H9 (cell line): ENCODE data around the gene GLB1L3. TPM values are rescaled to one million over a fixed set of nuclear protein-coding genes. Genes with fewer than 3 reads are reported as not detected.

Experiments used
- DNase-seq: peaks from one replicate; pipeline ENCODE4 v3.0.0-alpha.2; 2017
- H2AFZ ChIP-seq: one replicate; pipeline ENCODE4 v1.6.1; 2013; ENCODE audit warnings: mild to moderate bottlenecking, low read length, control low read depth, moderate library complexity
- H2AK5ac ChIP-seq: 2 replicates; pipeline ENCODE4 v1.6.1; 2013; ENCODE audit warnings: low read length, control low read depth, mixed read lengths; ENCODE audit not compliant: insufficient read length
- H2BK120ac ChIP-seq: one replicate; pipeline ENCODE4 v1.6.1; 2013; ENCODE audit warnings: low read depth, mild to moderate bottlenecking, low read length, control low read depth, inconsistent platforms; ENCODE audit not compliant: poor library complexity, severe bottlenecking
- H2BK12ac ChIP-seq: 2 replicates; pipeline ENCODE4 v1.6.1; 2013; ENCODE audit warnings: low read length, control low read depth, mixed read lengths, low read depth; ENCODE audit not compliant: insufficient read length
- H2BK15ac ChIP-seq: 2 replicates; pipeline ENCODE4 v1.6.1; 2013; ENCODE audit warnings: low read depth, low read length, control low read depth
- H2BK20ac ChIP-seq: one replicate; pipeline ENCODE4 v1.6.1; 2013; ENCODE audit warnings: low read depth, mild to moderate bottlenecking, low read length, control low read depth, inconsistent platforms; ENCODE audit not compliant: poor library complexity, severe bottlenecking
- H2BK5ac ChIP-seq: 2 replicates; pipeline ENCODE4 v1.6.1; 2013; ENCODE audit warnings: low read length, control low read depth, mixed read lengths; ENCODE audit not compliant: insufficient read length
- H3K14ac ChIP-seq: 2 replicates; pipeline ENCODE4 v1.6.1; 2013; ENCODE audit warnings: low read length, control low read depth; ENCODE audit not compliant: insufficient read depth
- H3K18ac ChIP-seq: 2 replicates; pipeline ENCODE4 v1.6.1; 2013; ENCODE audit warnings: low read depth, mild to moderate bottlenecking, mixed read lengths, low read length, control low read depth; ENCODE audit not compliant: insufficient read length
- H3K23ac ChIP-seq: 2 replicates; pipeline ENCODE4 v1.6.1; 2013; ENCODE audit warnings: low read length, control low read depth, mixed read lengths, low read depth; ENCODE audit not compliant: insufficient read length
- H3K23me2 ChIP-seq: 2 replicates; pipeline ENCODE4 v1.6.1; 2013; ENCODE audit warnings: low read depth, mild to moderate bottlenecking, mixed read lengths, low read length, control low read depth; ENCODE audit not compliant: insufficient read length, poor library complexity, severe bottlenecking
- H3K27ac ChIP-seq: 2 replicates; pipeline ENCODE4 v1.5.1; 2013; ENCODE audit warnings: low read length, control low read depth, mixed read lengths, low read depth; ENCODE audit not compliant: insufficient read length
- H3K27me3 ChIP-seq: 2 replicates; pipeline ENCODE4 v1.6.1; 2013; ENCODE audit warnings: low read length, control low read depth, inconsistent platforms; ENCODE audit not compliant: insufficient read depth
- H3K4ac ChIP-seq: 2 replicates; pipeline ENCODE4 v1.6.1; 2013; ENCODE audit warnings: low read depth, mild to moderate bottlenecking, control low read depth, inconsistent platforms, low read length, moderate library complexity
- H3K4me1 ChIP-seq: 2 replicates; pipeline ENCODE4 v1.6.1; 2013; ENCODE audit warnings: low read length, control low read depth, inconsistent platforms; ENCODE audit not compliant: insufficient read depth
- H3K4me2 ChIP-seq: 2 replicates; pipeline ENCODE4 v1.6.1; 2013; ENCODE audit warnings: low read length, control low read depth, mixed read lengths; ENCODE audit not compliant: insufficient read length, insufficient read depth
- H3K56ac ChIP-seq: 2 replicates; pipeline ENCODE4 v1.6.1; 2013; ENCODE audit warnings: low read depth, mild to moderate bottlenecking, mixed read lengths, low read length, control low read depth; ENCODE audit not compliant: insufficient read length
- H3K79me1 ChIP-seq: 2 replicates; pipeline ENCODE4 v1.6.1; 2013; ENCODE audit warnings: low read depth, mild to moderate bottlenecking, moderate library complexity, low read length, control low read depth, inconsistent platforms; ENCODE audit not compliant: insufficient read depth, poor library complexity, severe bottlenecking
- H3K79me2 ChIP-seq: 2 replicates; pipeline ENCODE4 v1.6.1; 2013; ENCODE audit warnings: low read length, control low read depth, inconsistent platforms; ENCODE audit not compliant: insufficient read depth
- H3K9ac ChIP-seq: 2 replicates; pipeline ENCODE4 v1.6.1; 2013; ENCODE audit warnings: low read length, control low read depth, mixed read lengths; ENCODE audit not compliant: insufficient read length; ENCODE audit errors: extremely low read depth
- H3K9me3 ChIP-seq: one replicate; pipeline ENCODE4 v1.6.1; 2013; ENCODE audit warnings: low read depth, low read length, inconsistent platforms; ENCODE audit not compliant: control insufficient read depth
- H3T11ph ChIP-seq: one replicate; pipeline ENCODE4 v1.6.1; 2013; ENCODE audit warnings: mild to moderate bottlenecking, low read length, control low read depth, inconsistent platforms
- H4K20me1 ChIP-seq: one replicate; pipeline ENCODE4 v1.6.1; 2013; ENCODE audit not compliant: control insufficient read depth, insufficient read length, insufficient read depth
- H4K5ac ChIP-seq: 2 replicates; pipeline ENCODE4 v1.6.1; 2013; ENCODE audit warnings: low read depth, mild to moderate bottlenecking, mixed read lengths, low read length, control low read depth; ENCODE audit not compliant: insufficient read length
- H4K8ac ChIP-seq: replicated peaks from 2 replicates; pipeline ENCODE4 v1.6.1; 2013; ENCODE audit warnings: low read length, control low read depth, mixed read lengths, low read depth; ENCODE audit not compliant: insufficient read length
- H4K91ac ChIP-seq: 2 replicates; pipeline ENCODE4 v1.6.1; 2013; ENCODE audit warnings: low read depth, mild to moderate bottlenecking, moderate library complexity, mixed read lengths, low read length, control low read depth; ENCODE audit not compliant: insufficient read length
- H3K27ac Mint-ChIP-seq, 3 experiments: 2 replicates in 2 of 3; 3 replicates in 1 of 3; pipeline ENCODE4 v1.8.0; 2020 to 2021; ENCODE audit warnings: mixed read lengths in 3 of 3, mild to moderate bottlenecking in 1 of 3, moderate library complexity in 1 of 3
- H3K27me3 Mint-ChIP-seq: 2 replicates; pipeline ENCODE4 v1.8.0; 2021; ENCODE audit warnings: low read depth, mild to moderate bottlenecking, moderate library complexity, mixed read lengths
- H3K36me3 Mint-ChIP-seq, 3 experiments: 2 replicates in 2 of 3; 3 replicates in 1 of 3; pipeline ENCODE4 v1.8.0; 2020 to 2021; ENCODE audit warnings: low read depth in 3 of 3, mixed read lengths in 3 of 3; ENCODE audit not compliant: insufficient read depth in 1 of 3
- H3K4me1 Mint-ChIP-seq, 2 experiments: 2 replicates each; pipeline ENCODE4 v1.8.0; 2020; ENCODE audit warnings: mixed read lengths in 2 of 2
- H3K4me3 Mint-ChIP-seq, 2 experiments: 2 replicates in 1 of 2; 3 replicates in 1 of 2; pipeline ENCODE4 v1.8.0; 2020 to 2021; ENCODE audit warnings: mild to moderate bottlenecking in 2 of 2, mixed read lengths in 2 of 2, moderate library complexity in 1 of 2
- H3K9me3 Mint-ChIP-seq, 2 experiments: 2 replicates in 1 of 2; 3 replicates in 1 of 2; pipeline ENCODE4 v1.8.0; 2020; ENCODE audit warnings: mild to moderate bottlenecking in 2 of 2, mixed read lengths in 2 of 2, moderate library complexity in 1 of 2
- CTCF ChIP-seq: fragments of 200-600 bp; sonication (generic); conservative IDR thresholded peaks from 3 replicates; pipeline ENCODE4 v1.8.0; 2021; ENCODE audit warnings: antibody characterized with exemption, mild to moderate bottlenecking
- WGBS: extraction: QIAGEN DNeasy Blood & Tissue Kit; methylation state at CpG from one replicate; pipeline ENCODE4 v1.1.7; 2013; ENCODE audit warnings: missing lambda C conversion rate, low lambda C conversion rate, mixed read lengths; ENCODE audit not compliant: insufficient read length; ENCODE audit errors: extremely low coverage; 5-methylcytosine and 5-hydroxymethylcytosine counted together
- total RNA-seq: library from RNA; stranded (reverse); gene quantifications from 2 replicates; pipeline ENCODE4 v1.2.1, GENCODE V29; 2021

The GLB1L3 gene
- total RNA-seq, 1 experiment from 2014 or later: 11.2 TPM

DNA sequence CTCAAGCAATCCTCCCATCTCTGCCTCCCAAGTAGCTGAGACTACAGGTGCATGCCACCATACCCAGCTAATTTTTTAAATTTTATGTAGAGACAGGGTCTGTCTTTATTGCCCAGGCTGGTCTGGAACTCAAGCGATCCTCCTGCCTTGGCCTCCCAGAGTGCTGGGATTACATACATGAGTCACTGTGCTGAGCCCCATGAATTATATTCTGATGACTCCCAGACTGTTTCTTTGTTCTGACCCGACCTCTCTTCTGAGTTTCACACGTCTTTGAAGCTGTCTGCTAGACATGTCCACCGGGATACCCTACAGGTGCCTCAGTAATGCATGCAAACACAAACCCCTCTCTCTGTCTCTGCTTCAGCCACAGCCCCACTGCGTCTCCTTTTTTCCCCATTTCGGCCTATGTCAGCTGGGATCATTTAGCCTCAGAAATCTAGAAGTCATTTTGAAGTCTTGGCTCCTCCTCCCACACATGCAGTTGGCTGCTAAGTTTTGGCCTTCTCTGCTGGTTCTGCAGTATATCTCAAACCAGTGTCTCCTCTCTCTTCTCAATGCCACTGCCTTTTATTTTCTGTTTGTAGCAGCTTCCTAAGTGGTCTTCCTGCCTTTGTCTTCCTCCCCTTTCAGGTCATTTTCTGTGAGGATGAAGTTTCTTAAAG lies 46.9 kb upstream of the GLB1L3 start:
- Histone ChIP-seq H4K20me1 (no peaks in the 10 kb centered on the region), H3K23me2 (peaks cover 9% of the 10 kb centered on the region), H2BK120ac (no peak overlapping the region), H3K27ac (no peak overlapping the region), H3K14ac (no peak overlapping the region), H3K4ac (no peak overlapping the region), H2BK15ac (no peak overlapping the region), H3T11ph (no peak overlapping the region), H4K91ac (no peak overlapping the region), H4K8ac (no peak overlapping the region), H4K5ac (no peak overlapping the region), H2AK5ac (no peak overlapping the region), H3K9me3 (no peaks in the 10 kb centered on the region), H3K56ac (no peak overlapping the region), H3K79me2 (no peaks in the 10 kb centered on the region; the same call in 1 of the 2 replicates), H2AFZ (no peak overlapping the region), H3K79me1 (no peaks in the 10 kb centered on the region), H3K18ac (no peak overlapping the region), H3K27me3 (no peaks in the 10 kb centered on the region), H2BK5ac (no peak overlapping the region), H3K4me1 (no peaks in the 10 kb centered on the region), H2BK20ac (no peak overlapping the region), H2BK12ac (no peak overlapping the region), H3K9ac (no peak overlapping the region), H3K4me2 (no peak overlapping the region), H3K23ac (no peak overlapping the region)
- no peak for DNase-seq
- peak overlapping the region in 1 of 2 experiments; percentile 19; a peak in 1 of 5 replicates for H3K4me3 Mint-ChIP-seq
- H3K4me1 Mint-ChIP-seq: peaks cover 11 to 19% of the 10 kb centered on the region in 2 experiments
- TF ChIP-seq CTCF: no peak
- H3K9me3 Mint-ChIP-seq: no peaks in the 10 kb centered on the region
- H3K36me3 Mint-ChIP-seq: no peaks in the 10 kb centered on the region; a peak in 2 of 7 replicates
- H3K27me3 Mint-ChIP-seq: peaks cover 7% of the 10 kb centered on the region
- no peak overlapping the region; a peak in 2 of 7 replicates for H3K27ac Mint-ChIP-seq
- WGBS: no CpG with 5 or more reads among the region's 6 CpGs
